Measurements from ENCODE around the gene HECW1. TPM values are rescaled to one million over a fixed set of nuclear protein-coding genes. Genes with fewer than 3 reads are reported as not detected.
"Not testable (repeated sequence)": the region's sequence is repeated elsewhere in the genome, so short reads cannot be mapped to it uniquely, and the experiment has no call there.

HECW1 gene
- total RNA-seq, 1 experiment from 2014 or later = not detected

DNA sequence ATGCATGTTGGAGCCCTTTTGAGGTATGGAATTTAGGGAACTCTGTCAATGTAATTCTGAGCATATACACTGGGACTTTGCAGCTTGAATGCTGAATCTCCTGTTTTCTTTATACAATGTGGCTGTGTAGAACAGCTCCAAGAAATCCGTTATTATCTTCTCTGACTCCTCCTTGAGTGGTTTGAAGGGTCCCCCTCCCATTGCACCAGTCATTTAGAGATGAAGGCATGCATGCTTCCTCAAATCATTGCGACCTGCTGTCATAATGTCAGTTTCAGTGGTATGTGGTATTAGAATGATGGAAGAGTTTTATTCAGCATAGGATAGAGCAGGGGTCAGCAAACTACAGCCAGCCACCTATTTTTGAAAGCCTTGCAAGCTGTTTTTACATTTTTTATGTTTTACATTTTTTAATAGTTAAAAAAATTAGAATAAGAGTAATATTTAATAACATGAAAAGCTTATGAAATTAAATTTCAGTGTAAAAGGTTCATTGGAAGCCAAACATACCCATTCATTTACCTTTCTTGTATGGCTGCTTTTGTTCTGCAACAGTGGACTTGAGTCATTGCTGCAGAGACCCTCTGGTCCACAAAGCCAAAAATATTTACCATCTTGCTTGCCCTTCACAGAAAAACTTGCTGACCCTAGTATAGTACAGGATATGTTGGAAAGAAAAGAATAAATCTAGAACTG lies 478.6 kb downstream of the HECW1 start:
- no peak for DNase-seq (ENCODE audit: low read depth, low spot score)
- in situ Hi-C loops (cut with HindIII; ENCODE audit: low pct_unique_long_range_greater_than_20kb, low sequenced_read_pairs) = no loop called here

DNA sequence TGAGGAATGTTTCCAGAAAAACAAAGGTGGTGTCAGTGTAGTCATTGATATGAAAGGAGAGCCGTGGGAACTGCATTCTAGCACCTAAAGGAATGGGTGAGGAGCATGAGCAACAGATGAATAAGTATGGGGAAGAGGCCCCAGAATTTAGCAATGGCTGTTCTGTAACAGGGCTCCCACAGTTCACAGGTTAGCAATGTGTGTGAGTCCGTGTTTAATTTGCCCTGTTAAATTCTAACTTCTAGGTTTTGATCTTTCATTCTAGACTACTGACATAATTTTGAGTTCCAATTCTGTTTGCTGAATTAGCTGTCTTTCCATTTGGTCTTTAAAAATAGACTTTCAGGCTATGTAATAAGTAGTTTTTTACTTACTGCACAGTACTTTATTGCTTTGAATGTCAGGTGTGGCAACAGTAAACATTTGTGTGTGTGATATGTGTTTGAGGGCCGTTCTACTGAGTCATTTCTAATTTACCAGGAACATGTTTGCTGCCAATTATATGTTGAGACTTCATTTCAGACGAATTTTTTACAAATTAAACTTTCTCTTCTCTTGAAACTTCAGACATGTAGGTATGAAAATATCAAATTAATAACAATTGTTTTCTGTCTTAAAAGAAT lies 479.2 kb downstream of the HECW1 start:
- in situ Hi-C loops (cut with HindIII; ENCODE audit: low pct_unique_long_range_greater_than_20kb, low sequenced_read_pairs) = no loop called here
- DNase-seq (ENCODE audit: low read depth, low spot score) = no peak

DNA sequence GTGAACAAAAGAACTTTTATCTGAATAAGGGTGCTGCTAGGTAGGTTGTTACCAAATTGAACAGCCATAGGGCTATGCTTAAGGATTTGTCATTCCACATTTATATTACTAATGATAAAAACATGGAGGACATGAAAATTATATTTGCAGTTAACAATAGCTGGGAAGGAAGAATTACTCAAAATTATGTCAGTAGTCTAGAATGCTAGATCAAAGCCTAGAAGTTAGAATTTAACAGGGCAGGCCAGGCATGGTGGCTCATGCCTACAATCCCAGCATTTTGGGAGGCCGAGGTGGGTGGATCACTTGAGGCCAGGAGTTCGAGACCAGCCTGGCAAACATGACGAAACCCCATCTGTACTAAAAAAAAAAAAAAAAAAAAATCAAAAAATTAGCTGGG lies 479.9 kb downstream of the HECW1 start:
- DNase-seq (ENCODE audit: low read depth, low spot score) = no peak
- in situ Hi-C loops (cut with HindIII; ENCODE audit: low pct_unique_long_range_greater_than_20kb, low sequenced_read_pairs) = no loop called here

DNA sequence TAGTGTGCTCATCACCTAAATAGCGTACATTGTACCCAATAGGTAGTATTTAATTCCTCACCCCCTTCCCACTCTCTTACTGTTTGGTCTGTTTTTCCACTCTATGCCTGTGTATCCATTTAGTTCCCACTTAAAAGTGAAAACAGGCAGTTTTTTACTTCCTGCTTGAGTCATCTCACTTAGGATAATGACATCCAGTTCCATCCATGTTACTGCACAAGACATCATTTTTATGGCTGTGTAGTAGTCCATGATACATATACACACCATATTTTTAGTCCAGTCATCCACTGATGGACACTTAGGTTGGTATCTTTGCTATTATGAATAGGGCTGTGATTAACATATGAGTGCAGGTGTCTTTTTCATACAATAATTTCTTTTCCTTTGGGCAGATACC lies 480.6 kb downstream of the HECW1 start:
- in situ Hi-C loops (cut with HindIII; ENCODE audit: low pct_unique_long_range_greater_than_20kb, low sequenced_read_pairs) = no loop called here
- no peak for DNase-seq (ENCODE audit: low read depth, low spot score)

DNA sequence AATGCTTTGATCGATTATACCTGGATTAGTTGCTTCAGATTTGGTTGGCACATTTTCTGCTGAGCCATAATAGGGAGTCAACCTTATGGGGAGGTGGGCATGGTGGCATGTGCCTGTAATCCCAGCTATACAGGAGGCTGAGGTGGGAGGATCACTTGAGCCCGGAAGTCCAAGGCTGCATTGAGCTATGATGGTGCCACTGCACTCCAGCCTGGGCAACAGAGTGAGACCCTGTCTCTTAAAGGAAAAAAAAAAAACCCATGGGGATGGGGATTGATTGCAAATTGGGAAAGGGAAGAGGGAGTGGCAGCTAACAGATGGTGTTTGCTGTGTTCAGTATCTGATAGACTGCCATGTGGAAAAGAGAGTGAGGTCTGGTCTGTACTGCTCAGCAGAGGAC lies 481.6 kb downstream of the HECW1 start:
- in situ Hi-C loops (cut with HindIII; ENCODE audit: low pct_unique_long_range_greater_than_20kb, low sequenced_read_pairs) = no loop called here
- no peak for DNase-seq (ENCODE audit: low read depth, low spot score)

DNA sequence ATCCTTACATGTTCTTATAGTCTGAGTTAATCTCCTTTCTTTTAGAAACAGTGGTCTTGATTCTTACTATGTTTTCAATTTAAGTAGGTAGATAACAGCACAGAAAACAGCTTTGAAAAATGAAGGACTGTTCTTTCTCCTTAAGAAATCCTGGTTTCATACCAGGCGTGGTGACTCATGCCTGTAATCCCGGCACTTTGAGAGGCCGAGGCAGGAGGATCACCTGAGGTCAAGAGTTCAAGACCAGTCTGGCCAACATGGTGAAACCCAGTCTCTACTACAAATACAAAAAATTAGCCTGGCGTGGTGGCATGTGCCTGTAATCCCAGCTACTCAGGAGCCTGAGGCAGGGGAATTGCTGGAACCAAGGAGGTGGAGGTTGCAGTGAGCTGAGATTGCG lies 484.0 kb downstream of the HECW1 start:
- DNase-seq (ENCODE audit: low read depth, low spot score) = not testable (repeated sequence)

DNA sequence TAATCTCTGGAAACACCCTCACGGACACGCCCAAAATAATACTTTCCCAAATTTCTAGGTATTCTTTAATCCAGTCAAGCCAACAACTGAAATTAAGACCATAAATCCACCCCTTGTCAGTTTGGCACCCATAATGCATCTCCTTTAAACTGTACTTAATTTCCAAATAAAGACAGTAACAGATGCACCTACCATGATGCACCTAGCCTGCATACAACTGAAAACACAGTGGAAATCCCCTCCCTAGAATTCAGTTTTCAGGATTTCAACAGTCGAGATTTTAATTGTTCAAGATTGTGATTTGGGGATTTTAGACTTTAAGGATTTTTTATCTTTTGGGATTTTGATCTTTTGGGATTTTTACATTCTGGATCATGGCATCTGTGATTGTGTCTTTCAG lies 487.6 kb downstream of the HECW1 start:
- DNase-seq (ENCODE audit: low read depth, low spot score) = no peak
- in situ Hi-C loops (cut with HindIII; ENCODE audit: low pct_unique_long_range_greater_than_20kb, low sequenced_read_pairs) = no loop called here

More for the DNA sequence above, 484.0 kb downstream of the HECW1 start:
- in situ Hi-C loops (cut with HindIII; ENCODE audit: low pct_unique_long_range_greater_than_20kb, low sequenced_read_pairs) = not testable (repeated sequence)

DNA sequence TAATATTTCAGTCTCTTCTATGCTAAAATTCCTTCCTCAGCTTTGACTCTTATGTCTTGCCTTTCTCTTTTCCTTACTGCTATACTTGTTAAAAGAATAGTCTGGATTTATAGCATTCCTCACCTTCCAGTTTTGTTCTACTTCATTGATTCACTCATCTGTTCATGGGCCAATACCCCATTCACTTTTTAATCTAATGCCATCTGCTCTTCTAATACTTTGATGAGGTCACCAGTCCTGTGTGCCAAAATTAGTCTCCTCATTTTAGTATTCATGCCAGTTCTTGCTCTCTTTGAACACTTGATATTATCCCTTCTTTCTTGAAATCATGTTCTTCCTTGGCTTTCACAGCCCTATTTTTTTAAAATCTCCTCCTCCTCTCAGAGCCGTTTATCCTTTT lies 489.8 kb downstream of the HECW1 start:
- in situ Hi-C loops (cut with HindIII; ENCODE audit: low pct_unique_long_range_greater_than_20kb, low sequenced_read_pairs) = no loop called here
- no peak for DNase-seq (ENCODE audit: low read depth, low spot score)

DNA sequence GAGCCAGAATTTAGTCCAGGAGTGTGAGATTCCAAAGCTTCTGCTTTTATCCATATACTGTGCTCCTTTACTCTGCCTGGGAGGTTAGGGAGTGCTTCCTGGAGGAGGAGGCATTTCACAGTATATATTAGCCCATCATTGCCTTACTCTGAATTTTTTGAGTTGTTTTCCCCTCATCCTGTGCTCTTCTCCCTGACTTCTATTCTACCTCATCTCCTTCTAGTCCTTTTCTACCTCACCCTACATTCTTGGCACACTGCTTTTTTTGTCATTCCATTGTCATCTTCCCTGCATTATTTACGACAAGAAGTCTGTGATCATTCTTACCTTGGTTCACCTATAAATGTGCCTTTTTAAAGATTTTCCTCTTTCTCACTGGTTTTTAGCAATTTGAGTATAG lies 491.8 kb downstream of the HECW1 start:
- in situ Hi-C loops (cut with HindIII; ENCODE audit: low pct_unique_long_range_greater_than_20kb, low sequenced_read_pairs) = no loop called here
- DNase-seq (ENCODE audit: low read depth, low spot score) = no peak

DNA sequence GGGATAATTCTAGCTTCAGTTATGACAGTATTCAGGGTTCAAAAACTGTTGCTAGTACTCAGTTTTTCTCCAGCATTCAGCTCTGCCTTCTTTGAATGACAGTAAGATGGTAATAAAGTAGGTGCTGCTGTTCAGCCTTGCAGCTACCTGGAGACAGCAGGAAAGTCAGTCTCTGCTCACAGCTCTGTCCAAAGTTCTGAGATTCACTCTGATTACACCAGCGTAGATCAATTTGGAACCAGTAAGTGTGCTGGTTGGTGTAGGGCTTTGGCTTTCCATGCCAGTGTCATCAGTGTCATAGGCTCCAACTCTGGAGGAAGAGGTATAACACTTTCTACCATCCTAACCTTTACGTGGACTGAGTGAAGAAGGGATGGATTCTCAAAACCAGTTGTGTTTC lies 496.6 kb downstream of the HECW1 start:
- DNase-seq (ENCODE audit: low read depth, low spot score) = no peak
- in situ Hi-C loops (cut with HindIII; ENCODE audit: low pct_unique_long_range_greater_than_20kb, low sequenced_read_pairs) = no loop called here

DNA sequence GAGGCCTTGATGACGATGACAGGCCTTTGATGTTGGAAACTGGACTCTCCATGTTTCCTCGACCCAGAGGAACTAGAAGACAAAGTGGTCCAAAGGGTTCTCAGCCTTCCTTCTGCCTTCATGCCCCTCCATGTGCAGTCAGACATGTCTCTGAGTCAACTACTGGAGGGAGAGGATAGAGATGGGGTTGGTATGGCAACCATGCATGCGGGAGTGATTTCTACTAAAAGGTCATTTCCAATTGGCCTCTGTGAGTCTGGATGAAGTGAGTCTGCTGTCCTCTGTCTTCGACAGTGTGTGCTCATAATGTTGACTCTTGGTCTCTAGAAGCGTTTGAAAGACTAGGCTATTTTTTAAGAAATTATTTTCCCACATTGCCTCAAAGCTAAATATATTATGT lies 499.7 kb downstream of the HECW1 start:
- no peak for DNase-seq (ENCODE audit: low read depth, low spot score)
- in situ Hi-C loops (cut with HindIII; ENCODE audit: low pct_unique_long_range_greater_than_20kb, low sequenced_read_pairs) = no loop called here

DNA sequence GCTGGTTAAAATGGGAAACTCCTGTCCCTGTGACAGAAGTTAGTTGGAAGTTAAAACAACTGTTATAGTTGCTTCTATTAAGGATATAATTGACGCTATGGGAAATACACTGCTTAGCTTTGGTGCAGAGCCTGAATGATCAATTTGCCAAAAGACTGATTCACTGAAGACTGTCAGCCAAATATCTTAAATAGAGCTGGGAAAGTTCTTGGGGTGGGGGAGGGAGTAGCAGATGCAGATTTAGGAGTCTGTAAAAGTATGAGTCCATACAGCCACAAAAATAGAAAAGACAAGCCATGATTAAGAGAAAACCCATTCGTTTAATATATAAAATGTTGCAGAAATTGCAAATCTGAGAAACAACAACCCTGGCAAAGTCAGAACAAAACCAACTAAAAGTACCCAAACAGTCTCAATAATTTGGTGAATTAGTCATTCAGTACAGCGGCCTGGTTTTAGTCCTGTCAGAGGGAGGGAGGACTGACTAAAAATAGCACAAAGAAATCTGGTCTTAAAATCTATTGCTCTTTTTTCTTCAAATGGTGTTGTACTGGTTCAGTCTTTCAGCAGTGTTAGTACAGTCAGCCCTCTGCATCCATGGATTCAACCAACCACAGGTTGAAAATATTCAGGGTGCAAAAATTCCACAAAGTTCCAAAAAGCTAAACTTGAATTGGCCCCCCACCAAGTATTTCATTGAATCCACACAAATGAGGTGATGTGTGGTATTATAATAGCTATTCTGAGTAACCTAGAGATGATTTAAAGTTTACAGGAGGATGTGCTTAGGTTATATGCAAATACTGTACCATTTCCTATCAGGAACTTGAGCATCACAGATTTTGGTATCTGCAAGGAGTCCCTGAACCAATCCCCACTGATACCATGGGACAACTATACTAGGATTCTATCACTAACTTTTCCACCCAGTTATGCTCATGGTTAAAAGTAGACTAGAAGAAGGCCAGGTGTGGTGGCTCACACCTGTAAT lies 500.4 kb downstream of the HECW1 start:
- in situ Hi-C loops (cut with HindIII; ENCODE audit: low pct_unique_long_range_greater_than_20kb, low sequenced_read_pairs) = no loop called here
- DNase-seq (ENCODE audit: low read depth, low spot score) = no peak

Small RNA genes within 50 kb of the gene (small RNA-seq; reads per million reads assigned to genes)
- gene MIR3943 = 0 reads per million in 2 experiments
- 0 reads per million in 2 experiments for gene RF00019
- gene RNU6-575P = 0 reads per million in 2 experiments
- gene RNU7-35P = 0 reads per million in 2 experiments

Other genes starting within 250 kb of the HECW1 start
- gene C7orf25, start 200.6 kb upstream of the HECW1 start, total RNA-seq (2014; rRNA removed; shearing (Covaris generic)) = 4.5 and 9.0 TPM in 2 replicates
- 155 and 176 TPM in 2 replicates for gene PSMA2, start 180.5 kb upstream of the HECW1 start, total RNA-seq (2014; rRNA removed; shearing (Covaris generic))
- gene MRPL32, start 180.3 kb upstream of the HECW1 start, total RNA-seq (2014; rRNA removed; shearing (Covaris generic)) = 99.9 and 117 TPM in 2 replicates

Data from SK-MEL-5 (cell line).